ENCODE results near the gene UBE2V1. TPM values are rescaled to one million over a fixed set of nuclear protein-coding genes. Genes with fewer than 3 reads are reported as not detected.

UBE2V1 gene
- total RNA-seq, 3 donors from 2014 or later (not counting 1 experiment from before 2014, with no cell fraction given): 194 to 238 (median 236) TPM

DNA sequence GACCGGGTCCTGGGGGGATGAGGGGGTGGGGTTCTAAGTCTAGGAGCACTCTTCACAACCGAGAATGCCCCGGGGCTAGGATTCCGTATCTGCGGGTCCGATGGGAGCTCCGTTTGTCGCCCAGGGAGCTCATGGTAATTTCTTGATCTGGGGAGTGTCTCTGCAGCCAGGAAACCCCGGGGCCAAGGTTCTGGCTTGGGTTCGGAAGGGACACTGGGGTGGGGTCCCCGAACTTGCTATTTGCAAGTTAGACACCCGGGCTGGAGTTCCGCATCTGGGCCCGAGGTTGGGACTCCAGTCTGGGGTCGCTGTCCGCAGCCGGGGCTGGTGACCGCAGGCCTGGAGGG, 40.2 kb upstream of the UBE2V1 start:
- Mint-ChIP-seq H3K9me3 (no peaks in the 10 kb centered on the region), H3K27me3 (ENCODE audit: low read depth in 2 of 2) (no peaks in the 10 kb centered on the region), H3K36me3 (no peaks in the 10 kb centered on the region), H3K27ac (peak overlapping the region; percentile 65 to 96), H3K4me3 (peak overlapping the region; percentile 81), H3K4me1 (peaks cover 34 to 58% of the 10 kb centered on the region in 2 donors)
- TF ChIP-seq, protein P1, sequence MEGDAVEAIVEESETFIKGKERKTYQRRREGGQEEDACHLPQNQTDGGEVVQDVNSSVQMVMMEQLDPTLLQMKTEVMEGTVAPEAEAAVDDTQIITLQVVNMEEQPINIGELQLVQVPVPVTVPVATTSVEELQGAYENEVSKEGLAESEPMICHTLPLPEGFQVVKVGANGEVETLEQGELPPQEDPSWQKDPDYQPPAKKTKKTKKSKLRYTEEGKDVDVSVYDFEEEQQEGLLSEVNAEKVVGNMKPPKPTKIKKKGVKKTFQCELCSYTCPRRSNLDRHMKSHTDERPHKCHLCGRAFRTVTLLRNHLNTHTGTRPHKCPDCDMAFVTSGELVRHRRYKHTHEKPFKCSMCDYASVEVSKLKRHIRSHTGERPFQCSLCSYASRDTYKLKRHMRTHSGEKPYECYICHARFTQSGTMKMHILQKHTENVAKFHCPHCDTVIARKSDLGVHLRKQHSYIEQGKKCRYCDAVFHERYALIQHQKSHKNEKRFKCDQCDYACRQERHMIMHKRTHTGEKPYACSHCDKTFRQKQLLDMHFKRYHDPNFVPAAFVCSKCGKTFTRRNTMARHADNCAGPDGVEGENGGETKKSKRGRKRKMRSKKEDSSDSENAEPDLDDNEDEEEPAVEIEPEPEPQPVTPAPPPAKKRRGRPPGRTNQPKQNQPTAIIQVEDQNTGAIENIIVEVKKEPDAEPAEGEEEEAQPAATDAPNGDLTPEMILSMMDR (IDR thresholded peaks at IDR 0.05): no peak
- H3K27ac ChIP-seq (ENCODE audit: low read length): peak overlapping the region; percentile 74
- H3K4me3 ChIP-seq (ENCODE audit: low read length): peak overlapping the region; percentile 98
- peaks cover 5% of the 10 kb centered on the region for H3K36me3 ChIP-seq (ENCODE audit: control insufficient read depth, insufficient read depth, low read length)
- H3K27me3 ChIP-seq (ENCODE audit: control insufficient read depth, insufficient read depth, low read length): no peaks in the 10 kb centered on the region
- DNase-seq: no peak
- H3K9me3 ChIP-seq (ENCODE audit: control insufficient read depth, insufficient read depth, low read length): no peaks in the 10 kb centered on the region
- peaks cover 43% of the 10 kb centered on the region for H3K4me1 ChIP-seq (ENCODE audit: control insufficient read depth, insufficient read depth, low read length)
- peak in 2 of 3 donors; percentile 0 for ATAC-seq
- under 1% methylated on average over 18 of the region's 18 CpGs for WGBS (ENCODE audit: insufficient coverage)
- intact Hi-C loops (cut with micrococcal nuclease): loop anchor here (2.0 kb wide), 1 partner anchor 40 kb away; the partner anchor contains the start of gene UBE2V1

DNA sequence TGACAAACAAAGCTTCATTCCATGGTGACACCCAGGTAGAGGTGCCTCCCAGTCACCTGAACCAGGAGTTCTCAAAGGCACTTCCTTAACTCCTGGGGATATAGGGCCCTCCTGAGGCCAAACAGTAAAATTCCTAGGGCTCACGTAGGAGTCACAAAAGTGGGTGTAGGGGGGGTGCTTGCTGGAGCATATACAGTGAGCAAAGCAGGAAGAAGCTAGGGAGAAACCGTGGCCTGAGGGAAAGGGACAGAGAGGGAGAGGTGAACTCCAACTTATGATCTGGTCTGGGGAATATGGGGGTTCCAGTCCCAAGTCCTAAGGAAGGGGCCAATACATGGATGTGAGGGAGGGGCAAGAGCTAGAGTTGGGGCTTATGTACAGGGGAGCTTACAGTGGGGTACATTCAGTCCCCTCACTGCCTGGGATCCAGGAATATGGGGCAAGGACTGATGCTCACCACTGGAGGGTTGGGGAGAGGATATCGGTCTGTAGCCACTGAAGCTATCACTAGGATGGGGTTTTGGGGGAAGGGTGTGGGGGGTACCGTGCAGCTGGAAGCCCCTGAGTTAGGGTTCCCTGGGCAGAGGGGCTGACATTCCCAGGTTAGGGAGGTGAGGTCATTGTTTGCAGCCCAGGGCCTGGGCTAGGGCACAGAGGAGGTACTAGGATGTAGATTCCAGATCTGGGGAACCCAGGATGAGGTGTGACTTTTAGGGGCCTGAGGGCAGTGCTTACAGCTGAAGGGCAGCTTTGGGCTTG, 39.6 kb upstream of the UBE2V1 start:
- 36% methylated on average over 4 of the region's 4 CpGs for WGBS (ENCODE audit: insufficient coverage)

DNA sequence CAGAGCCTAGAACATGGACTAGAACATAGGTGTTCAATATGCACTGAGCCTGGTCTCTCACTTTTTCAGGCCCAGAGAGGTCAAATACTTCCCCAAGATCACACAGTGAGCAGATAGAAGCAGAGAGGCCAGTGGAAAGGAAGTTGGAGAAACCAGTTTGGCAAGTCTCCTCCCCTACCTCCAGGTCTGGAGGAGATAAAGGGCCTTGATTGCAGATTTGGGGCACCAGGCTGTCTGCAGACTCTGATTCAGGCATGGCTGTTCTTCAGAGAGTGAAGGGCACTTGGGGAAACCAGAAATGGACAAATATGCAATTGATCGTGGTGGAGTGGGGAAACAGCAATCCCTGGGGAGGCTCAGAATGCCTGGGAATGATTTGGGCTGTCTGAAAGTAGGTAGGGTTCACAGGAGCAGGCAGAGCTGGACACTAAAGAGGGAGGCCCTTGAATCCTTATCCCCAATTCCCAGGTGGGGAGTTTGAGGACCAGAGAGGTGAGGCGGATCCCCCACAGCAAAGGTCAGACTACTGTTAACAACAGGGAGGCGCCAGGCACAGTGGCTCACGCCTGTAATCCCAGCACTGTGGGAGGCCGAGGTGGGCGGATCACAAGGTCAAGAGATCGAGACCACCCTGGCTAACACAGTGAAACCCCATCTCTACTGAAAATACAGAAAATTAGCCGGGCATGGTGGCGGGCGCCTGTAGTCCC, 38.2 kb upstream of the UBE2V1 start:
- H3K4me3 Mint-ChIP-seq: peak overlapping the region; percentile 81
- Histone ChIP-seq H3K4me3 (ENCODE audit: low read length) (no peak overlapping the region), H3K9me3 (ENCODE audit: control insufficient read depth, insufficient read depth, low read length) (no peaks in the 10 kb centered on the region), H3K4me1 (ENCODE audit: control insufficient read depth, insufficient read depth, low read length) (peaks cover 62% of the 10 kb centered on the region), H3K27me3 (ENCODE audit: control insufficient read depth, insufficient read depth, low read length) (no peaks in the 10 kb centered on the region), H3K27ac (ENCODE audit: low read length) (peak overlapping the region; percentile 7), H3K36me3 (ENCODE audit: control insufficient read depth, insufficient read depth, low read length) (peaks cover 8% of the 10 kb centered on the region)
- H3K27me3 Mint-ChIP-seq (ENCODE audit: low read depth in 2 of 2): no peaks in the 10 kb centered on the region
- ATAC-seq: no peak
- no peak for DNase-seq
- intact Hi-C loops (cut with micrococcal nuclease): no loop called here
- peaks cover 51 to 78% of the 10 kb centered on the region in 2 donors for H3K4me1 Mint-ChIP-seq
- TF ChIP-seq, protein P1 (IDR thresholded peaks at IDR 0.05): no peak
- WGBS (ENCODE audit: insufficient coverage): 88% methylated on average over 5 of the region's 10 CpGs
- H3K9me3 Mint-ChIP-seq: no peaks in the 10 kb centered on the region
- H3K36me3 Mint-ChIP-seq: no peaks in the 10 kb centered on the region
- H3K27ac Mint-ChIP-seq: peak overlapping the region; percentile 65 to 96

More for the DNA sequence above, 39.6 kb upstream of the UBE2V1 start:
- Mint-ChIP-seq H3K9me3 (no peaks in the 10 kb centered on the region), H3K4me3 (peak overlapping the region; percentile 81), H3K27me3 (ENCODE audit: low read depth in 2 of 2) (no peaks in the 10 kb centered on the region), H3K4me1 (peaks cover 37 to 64% of the 10 kb centered on the region in 2 donors), H3K27ac (peak overlapping the region; percentile 65 to 96), H3K36me3 (no peaks in the 10 kb centered on the region)
- peaks cover 8% of the 10 kb centered on the region for H3K36me3 ChIP-seq (ENCODE audit: control insufficient read depth, insufficient read depth, low read length)
- intact Hi-C loops (cut with micrococcal nuclease): loop anchor here (2.0 kb wide), 1 partner anchor 40 kb away; the partner anchor contains the start of gene UBE2V1
- DNase-seq (no peak), ATAC-seq (no peak)
- H3K4me3 ChIP-seq (ENCODE audit: low read length): peak overlapping the region; percentile 98
- H3K27me3 ChIP-seq (ENCODE audit: control insufficient read depth, insufficient read depth, low read length): no peaks in the 10 kb centered on the region
- peak overlapping the region; percentile 74 for H3K27ac ChIP-seq (ENCODE audit: low read length)
- H3K9me3 ChIP-seq (ENCODE audit: control insufficient read depth, insufficient read depth, low read length): no peaks in the 10 kb centered on the region
- TF ChIP-seq, protein P1 (IDR thresholded peaks at IDR 0.05): no peak
- peaks cover 48% of the 10 kb centered on the region for H3K4me1 ChIP-seq (ENCODE audit: control insufficient read depth, insufficient read depth, low read length)
